Panc1 (cell line): ENCODE results near the gene MYLK. TPM values are rescaled to one million over a fixed set of nuclear protein-coding genes. Genes with fewer than 3 reads are reported as not detected.

Experiments used
- ATAC-seq: fragments of 200-7000 bp; cut with Tn5 transposase; 2 replicates; pipeline ENCODE4 v1.9.1; 2020; ENCODE audit warnings: mild to moderate bottlenecking, moderate library complexity
- BruUV-seq: library from RNA; stranded (reverse); fragments of 400-500 nt; replicated peaks from 2 replicates; lab custom pipeline; 2021; lab: Mats Ljungman, UMichigan
- CTCF ChIA-PET: fragments of 300-600 bp; sonication (Branson Sonifier 250); formaldehyde crosslinking; loops from one replicate; lab custom pipeline; 2022; ENCODE audit warnings: antibody characterized with exemption; lab: Charles Lee
- POLR2A ChIA-PET: fragments of 300-600 bp; sonication (Branson Sonifier 250); formaldehyde crosslinking; loops from one replicate; lab custom pipeline; 2022; ENCODE audit warnings: antibody characterized with exemption; lab: Charles Lee
- DNase-seq: peaks from one replicate; pipeline ENCODE4 v3.0.0-alpha.2; 2010; ENCODE audit warnings: low read depth, low spot score
- H3K27ac ChIP-seq: 2 replicates; pipeline ENCODE4 v1.5.1; 2011; ENCODE audit warnings: mild to moderate bottlenecking, low read length, inconsistent platforms
- H3K27me3 ChIP-seq: fragments of 200-500 bp; sonication (Bioruptor generic); 2 replicates; pipeline ENCODE4 v1.6.0; 2014; ENCODE audit warnings: low read length, inconsistent platforms; ENCODE audit not compliant: control insufficient read depth, insufficient read depth
- H3K36me3 ChIP-seq: fragments of 200-500 bp; sonication (Bioruptor generic); 2 replicates; pipeline ENCODE4 v1.5.1; 2014; ENCODE audit warnings: inconsistent platforms, mild to moderate bottlenecking, low read length, moderate library complexity; ENCODE audit not compliant: control insufficient read depth, insufficient read depth
- H3K4me1 ChIP-seq: 2 replicates; pipeline ENCODE4 v1.5.1; 2011; ENCODE audit warnings: inconsistent platforms, mild to moderate bottlenecking, low read length, moderate library complexity; ENCODE audit not compliant: control insufficient read depth, insufficient read depth
- H3K4me3 ChIP-seq, 2 experiments: 2 replicates each; pipeline ENCODE4 v1.5.1; 2011 to 2012; ENCODE audit warnings: low read depth in 2 of 2, low read length in 2 of 2, mild to moderate bottlenecking in 2 of 2, inconsistent platforms in 1 of 2, moderate library complexity in 1 of 2
- H3K9me3 ChIP-seq: fragments of 200-500 bp; sonication (Bioruptor generic); 2 replicates; pipeline ENCODE4 v1.5.1; 2014; ENCODE audit warnings: low read depth, mild to moderate bottlenecking, inconsistent platforms, low read length, moderate library complexity; ENCODE audit not compliant: control insufficient read depth, insufficient read depth
- CTCF ChIP-seq: fragments of 450-650 bp; IDR thresholded peaks from 2 replicates; pipeline ENCODE4 v1.5.1; 2017; ENCODE audit warnings: mild to moderate bottlenecking
- POLR2AphosphoS5 ChIP-seq: IDR thresholded peaks from 2 replicates; pipeline ENCODE4 v1.6.1; 2012; ENCODE audit warnings: mild to moderate bottlenecking, low read depth, low read length, moderate library complexity
- REST ChIP-seq, 2 experiments: IDR thresholded peaks; 2 replicates each; pipeline ENCODE4 v1.6.1; 2011 to 2012; ENCODE audit warnings: low read depth in 2 of 2, control low read depth in 1 of 2, low read length in 1 of 2, mild to moderate bottlenecking in 1 of 2, moderate library complexity in 1 of 2; ENCODE audit not compliant: insufficient read depth in 1 of 2
- SIN3A ChIP-seq: IDR thresholded peaks from 2 replicates; pipeline ENCODE4 v1.6.1; 2012; ENCODE audit warnings: low read depth, mild to moderate bottlenecking, low read length, moderate library complexity, borderline replicate concordance; ENCODE audit not compliant: insufficient read depth
- TCF7L2 ChIP-seq: IDR thresholded peaks from 2 replicates; pipeline ENCODE4 v1.6.1; 2011; ENCODE audit warnings: mild to moderate bottlenecking, low read depth, low read length, inconsistent platforms
- in situ Hi-C: cut with HindIII; loops from 2 replicates; pipeline ENCODE4 v1.10.0; 2016; ENCODE audit warnings: low sequenced_read_pairs, low pct_unique_long_range_greater_than_20kb
- intact Hi-C: fragments of 100-400 bp; cut with micrococcal nuclease; formaldehyde crosslinking; loops from one replicate; pipeline ENCODE4 v1.10.0; 2022; ENCODE audit not compliant: unreplicated experiment
- total RNA-seq: library from RNA; stranded (reverse); gene quantifications from one replicate; pipeline ENCODE4 v1.2.1, GENCODE V29; 2021; ENCODE audit not compliant: unreplicated experiment

The MYLK gene
- total RNA-seq, 1 experiment from 2014 or later = 29.7 TPM

GRCh38 chr3:123734527-123734902, 149.6 kb downstream of the MYLK start:
- ChIA-PET POLR2A (no interaction called here), CTCF (interaction anchor here (1.2 kb wide), 1 partner anchor 11 kb away, joined by 5 read pairs; no protein-coding TSS in a partner anchor)
- intact Hi-C loops (no loop called here), in situ Hi-C loops (no loop called here)
- no peak overlapping the region for H3K27ac ChIP-seq
- BruUV-seq = no TSS peak
- 0 out of 2 replicates have a peak, but pooled peaks cover 2% of the 10 kb centered on the region for H3K4me1 ChIP-seq
- H3K27me3 ChIP-seq = no peaks in the 10 kb centered on the region
- no peaks in the 10 kb centered on the region for H3K9me3 ChIP-seq
- H3K36me3 ChIP-seq = no peaks in the 10 kb centered on the region
- TF ChIP-seq SIN3A = no peak
- TF ChIP-seq POLR2AphosphoS5 = no peak
- no peak for TF ChIP-seq CTCF
- no peak for TF ChIP-seq TCF7L2
- no peak for TF ChIP-seq REST (IDR thresholded peaks at IDR 0.05; ENCODE audit: insufficient read depth in 1 of 2, low read depth in 2 of 2, low read length in 1 of 2)
- ATAC-seq = no peak
- no peak overlapping the region for H3K4me3 ChIP-seq
- no peak for DNase-seq

GRCh38 chr3:123733805-123734526, 150.2 kb downstream of the MYLK start:
- in situ Hi-C loops (no loop called here), intact Hi-C loops (no loop called here)
- ATAC-seq (peak; percentile 20; the same call in 1 of the 2 replicates), DNase-seq (no peak)
- TF ChIP-seq POLR2AphosphoS5 (no peak), TCF7L2 (no peak), CTCF (no peak), REST (IDR thresholded peaks at IDR 0.05; ENCODE audit: insufficient read depth in 1 of 2, low read depth in 2 of 2, low read length in 1 of 2) (no peak), SIN3A (no peak)
- H3K9me3 ChIP-seq = no peaks in the 10 kb centered on the region
- 0 out of 2 replicates have a peak, but pooled peaks cover 2% of the 10 kb centered on the region for H3K4me1 ChIP-seq
- no peaks in the 10 kb centered on the region for H3K36me3 ChIP-seq
- H3K4me3 ChIP-seq = no peak overlapping the region
- ChIA-PET CTCF (interaction anchor here (1.2 to 1.3 kb wide), 2 partner anchors 10 kb away, joined by 4 to 5 read pairs; no protein-coding TSS in a partner anchor), POLR2A (no interaction called here)
- H3K27ac ChIP-seq = no peak overlapping the region
- H3K27me3 ChIP-seq = no peaks in the 10 kb centered on the region
- no TSS peak for BruUV-seq
